Daoy (cell line): Measurements from ENCODE around the gene TRMU. TPM values are rescaled to one million over a fixed set of nuclear protein-coding genes. Genes with fewer than 3 reads are reported as not detected.
A peak's percentile ranks its signal among the peaks of the same experiment; 100 is the strongest.

Source experiments
- DNase-seq: peaks from one replicate; pipeline ENCODE4 v3.0.0-alpha.2; 2015; ENCODE audit warnings: low read depth
- total RNA-seq: library from RNA; depleted of rRNA; stranded (reverse); fragments of >200 nt; shearing (Covaris generic); gene quantifications from 2 replicates; pipeline ENCODE4 v1.2.3, GENCODE V29; 2014

The TRMU gene
- total RNA-seq, 1 experiment from 2014 or later = 60.4 TPM

DNA sequence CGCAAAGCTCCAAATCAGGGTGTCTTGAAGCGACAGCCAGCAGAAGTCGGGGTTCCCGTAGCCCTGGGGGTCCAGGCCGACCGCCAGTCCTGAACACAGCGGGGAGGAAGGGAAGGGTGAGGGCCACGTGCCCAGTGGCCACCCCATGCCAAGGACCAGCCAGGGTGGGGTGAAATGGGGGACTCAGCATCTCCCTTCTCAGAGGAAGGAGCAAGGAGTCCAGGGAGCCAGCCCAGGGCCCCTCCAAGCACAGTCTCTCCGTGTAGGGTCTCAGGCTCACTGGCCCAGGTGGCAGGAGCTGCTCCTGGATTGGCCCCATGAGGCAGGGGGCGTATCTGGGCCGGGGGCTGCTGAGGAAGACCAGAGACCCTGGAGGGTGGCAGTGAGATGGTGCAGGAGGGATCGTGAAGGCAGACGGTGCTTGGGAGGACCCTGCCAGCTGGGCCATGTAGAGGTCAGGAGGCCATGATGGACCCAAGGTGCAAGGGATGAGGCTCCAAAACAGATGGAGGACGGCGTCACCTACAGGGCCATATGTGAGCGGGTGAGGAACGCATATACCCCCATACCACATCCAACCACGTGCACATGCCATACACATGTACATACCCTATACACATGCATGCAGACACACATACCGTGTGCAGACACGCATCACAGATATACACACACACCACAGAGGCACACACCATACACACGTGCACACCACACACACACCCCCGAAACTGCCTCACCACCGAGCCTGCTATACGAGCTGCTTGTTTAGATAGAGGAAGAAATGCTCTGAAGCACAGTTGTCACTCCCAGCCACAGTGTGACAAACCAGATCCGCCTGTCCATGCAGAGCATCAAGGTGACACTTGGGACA is 34.4 kb downstream of the TRMU start:
- no peak for DNase-seq

DNA sequence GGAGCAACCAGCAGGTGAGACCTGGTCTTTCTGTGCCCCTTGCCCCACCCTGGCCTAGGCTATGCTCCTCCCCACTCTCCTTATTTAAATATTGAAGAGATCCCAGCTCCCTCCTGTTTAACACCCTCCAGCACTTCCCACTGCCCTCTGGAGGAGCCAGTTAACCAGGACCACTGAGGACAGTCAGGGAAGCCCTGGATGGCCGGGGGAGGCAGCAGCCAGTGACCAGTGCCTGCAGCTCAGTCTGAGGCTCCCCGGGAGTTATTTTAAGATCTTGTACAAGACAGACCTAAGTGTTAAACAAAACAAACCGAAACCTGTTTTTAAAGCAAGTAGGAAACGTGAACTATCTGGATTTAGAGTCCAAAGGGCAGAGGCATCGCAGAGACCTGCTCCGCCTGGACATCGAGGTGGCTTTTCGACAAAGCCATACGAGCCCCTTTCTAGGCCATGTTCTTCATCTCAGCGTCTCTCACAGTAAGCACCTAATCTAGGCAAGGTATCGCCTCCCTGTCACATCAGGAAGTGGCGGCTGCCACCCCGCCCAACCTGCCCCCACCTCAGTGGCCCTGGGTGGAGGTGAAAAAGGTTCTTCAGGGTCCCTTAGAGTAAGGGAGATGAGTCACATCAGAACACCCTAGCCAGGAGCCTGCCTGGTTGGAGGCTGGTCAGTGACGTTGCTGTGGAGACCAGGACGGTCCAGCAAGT is 35.2 kb downstream of the TRMU start:
- no peak for DNase-seq

DNA sequence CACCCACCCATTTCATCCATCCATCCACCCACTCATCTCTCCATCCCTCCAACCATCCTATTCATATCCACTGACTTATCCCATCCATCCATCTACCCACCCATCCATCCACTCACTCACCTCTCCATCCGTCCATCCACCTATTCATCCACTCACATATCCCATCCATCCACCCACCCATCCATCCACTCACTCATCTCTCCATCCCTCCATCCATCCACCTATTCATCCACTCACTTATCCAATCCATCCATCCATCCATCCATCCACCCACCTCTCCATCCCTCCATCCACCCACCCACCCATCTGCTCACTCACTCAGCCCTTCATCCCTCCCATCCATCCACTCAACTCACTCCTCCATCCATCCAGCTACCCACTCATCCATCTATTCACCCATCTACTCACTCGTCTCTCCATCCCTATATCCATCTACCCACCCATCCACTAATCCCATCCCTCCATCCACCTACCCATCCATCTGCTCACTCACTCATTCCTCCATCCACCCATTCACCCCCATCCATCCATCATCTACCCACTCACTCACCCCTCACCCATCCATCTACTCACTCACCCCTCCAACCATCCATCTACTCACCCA is 36.2 kb downstream of the TRMU start:
- DNase-seq = no peak

DNA sequence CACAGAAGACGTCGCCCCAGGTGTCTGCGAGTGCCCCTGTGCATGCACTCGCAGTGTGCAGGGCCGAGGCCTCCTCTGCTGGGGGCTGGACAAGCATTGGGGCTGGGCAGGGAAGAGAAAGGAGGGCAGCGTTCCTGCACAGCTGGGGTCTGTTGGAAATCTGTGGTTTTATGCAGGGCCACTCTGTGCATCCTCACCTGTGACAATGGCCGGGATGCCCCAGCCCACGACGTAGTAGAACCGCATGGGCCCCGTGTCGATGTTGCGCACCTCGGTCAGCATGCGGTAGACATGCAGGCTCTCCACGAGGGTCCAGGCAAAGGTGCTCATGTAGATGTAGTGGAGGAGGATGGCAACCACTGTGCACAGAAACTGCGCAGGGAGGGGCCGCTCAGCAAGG is 37.2 kb downstream of the TRMU start:
- no peak for DNase-seq

DNA sequence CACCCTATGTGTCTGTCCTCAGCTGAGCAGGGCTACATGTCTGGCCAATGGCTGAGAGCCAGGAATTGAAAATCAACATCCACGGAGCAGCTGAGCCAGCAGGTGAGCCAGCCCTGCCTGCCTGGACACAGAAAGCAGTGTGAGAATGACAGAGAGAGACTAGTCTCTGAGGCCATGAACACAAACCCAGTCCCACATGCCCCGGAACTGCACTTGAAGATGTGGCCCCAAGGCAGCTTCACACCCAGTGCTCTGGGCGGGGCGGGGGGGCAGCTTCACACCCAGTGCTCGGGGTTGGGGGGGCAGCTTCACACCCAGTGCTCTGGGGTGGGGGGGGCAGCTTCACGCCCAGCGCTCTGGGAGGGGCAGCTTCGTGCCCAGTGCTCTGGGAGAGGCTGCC is 37.6 kb downstream of the TRMU start:
- no peak for DNase-seq

DNA sequence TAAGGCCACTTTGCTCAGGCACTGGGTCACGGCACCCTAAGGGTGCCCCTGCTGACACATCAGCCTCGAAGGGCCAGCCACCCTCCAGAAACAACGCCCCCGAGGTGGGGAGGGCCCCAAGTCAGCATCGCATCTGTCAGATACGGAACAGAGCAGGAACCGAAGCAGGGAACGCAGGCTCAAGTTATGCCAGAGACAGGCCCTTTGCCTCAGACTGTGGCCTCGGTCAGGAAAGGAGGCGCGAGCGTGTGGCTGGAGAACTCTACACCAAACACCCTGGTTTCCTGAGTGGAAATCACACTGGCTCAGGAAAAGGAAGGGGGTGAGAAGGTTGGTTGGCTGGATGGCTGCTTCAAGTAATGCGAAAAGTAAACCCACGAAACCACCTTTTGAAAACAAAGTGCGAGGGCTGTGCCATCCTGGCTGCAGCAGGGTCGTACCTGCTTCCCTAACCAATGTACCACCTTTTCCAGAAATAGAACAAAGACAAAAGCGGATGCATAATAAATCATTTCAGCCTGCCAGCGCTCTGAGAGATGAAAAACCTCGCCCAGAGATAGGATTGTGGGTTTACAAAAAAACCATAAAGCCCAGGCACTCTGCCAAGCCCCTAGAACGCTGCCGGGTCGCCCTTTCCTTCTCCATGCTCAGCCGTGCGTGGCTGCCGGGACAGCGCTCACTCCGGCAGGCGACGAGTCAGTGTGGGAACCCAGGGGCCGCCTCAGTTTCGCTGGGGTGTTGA is 38.6 kb downstream of the TRMU start:
- peak; percentile 29 for DNase-seq

DNA sequence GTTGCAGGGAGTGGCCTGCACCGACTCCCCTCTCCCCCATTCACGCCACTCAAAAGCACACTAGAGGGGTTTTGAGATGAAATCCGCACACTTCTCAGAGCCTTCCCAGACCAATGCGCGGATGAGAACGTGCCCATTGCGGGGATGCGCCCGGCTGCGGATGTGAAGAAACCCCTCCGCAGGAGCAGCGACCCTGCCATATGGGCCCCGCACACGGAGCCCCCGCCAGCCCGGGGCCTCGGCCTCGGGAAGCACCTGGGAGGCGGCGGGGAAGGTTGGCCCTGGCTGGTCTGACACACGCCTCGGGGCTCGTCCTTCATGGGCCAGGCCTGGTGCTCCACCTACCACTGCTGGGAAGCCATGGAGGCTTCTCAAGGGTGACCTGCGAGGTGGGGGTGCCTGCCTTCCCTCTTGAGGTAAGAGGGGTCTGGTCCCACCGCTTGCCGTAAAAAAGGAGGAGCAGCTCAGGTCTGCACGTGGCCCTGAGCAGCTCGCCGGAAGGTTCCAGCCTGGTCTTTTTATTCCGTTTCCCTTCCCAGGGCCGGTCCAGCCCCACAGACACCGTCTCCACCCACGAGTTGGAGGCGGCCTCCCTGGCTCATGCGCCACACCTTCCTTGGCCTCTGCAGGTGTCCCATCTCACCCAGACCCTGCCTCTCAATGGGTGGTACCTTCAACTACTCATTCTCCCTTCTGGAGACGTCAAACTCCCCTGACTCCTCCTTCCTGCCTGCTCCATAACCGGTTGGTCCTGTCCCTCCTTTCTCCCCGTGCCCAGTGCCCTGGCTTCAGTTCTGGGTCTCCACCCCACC is 39.4 kb downstream of the TRMU start:
- DNase-seq = no peak

DNA sequence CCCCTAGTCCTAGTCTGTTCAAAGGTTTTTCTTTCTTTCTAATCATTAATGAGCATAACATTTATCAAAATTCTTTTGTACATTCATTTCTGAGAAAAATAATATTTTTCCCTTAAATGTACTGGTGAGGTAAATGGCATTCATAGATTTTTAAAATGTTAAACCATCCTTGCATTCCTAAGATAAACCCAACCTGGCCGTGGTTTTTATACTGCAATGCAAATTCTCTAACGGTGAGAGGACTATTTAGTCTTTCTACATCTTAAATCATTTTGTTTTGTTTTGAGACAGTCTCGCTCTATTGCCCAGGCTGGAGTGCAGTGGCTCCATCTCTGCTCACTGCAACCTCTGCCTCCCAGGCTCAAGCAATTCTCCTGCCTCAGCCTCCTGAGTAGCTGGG is 40.6 kb downstream of the TRMU start:
- no peak for DNase-seq

DNA sequence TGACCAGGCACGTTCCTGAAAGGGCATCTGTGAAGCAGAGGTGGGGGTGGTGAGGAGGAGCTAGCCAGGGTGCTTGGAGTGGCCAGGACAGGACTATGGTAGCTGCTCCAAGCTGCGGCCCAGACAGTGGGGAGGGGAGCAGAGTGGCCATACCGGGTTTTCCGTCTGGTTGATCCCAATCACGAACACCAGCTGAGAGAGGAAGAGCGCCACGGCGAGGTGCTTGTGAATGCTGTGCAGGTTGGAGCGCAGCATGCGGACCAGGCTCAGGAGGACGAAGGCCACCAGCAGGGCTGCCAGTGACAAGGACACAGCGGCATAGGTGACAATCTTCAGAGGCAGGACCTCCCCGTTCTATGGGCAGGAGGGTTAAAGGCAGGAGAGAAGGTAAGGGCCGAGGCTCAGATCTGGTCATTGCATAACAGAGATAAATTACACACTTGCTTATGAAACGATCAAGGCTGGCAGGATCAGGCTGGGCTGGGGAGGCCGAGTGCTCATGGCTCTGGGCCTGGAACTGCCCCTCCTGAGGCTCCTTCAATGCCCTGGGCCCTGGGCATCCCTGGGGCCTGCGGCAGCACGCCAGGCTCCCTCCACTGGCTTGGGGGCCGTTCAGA is 41.5 kb downstream of the TRMU start:
- DNase-seq = no peak

DNA sequence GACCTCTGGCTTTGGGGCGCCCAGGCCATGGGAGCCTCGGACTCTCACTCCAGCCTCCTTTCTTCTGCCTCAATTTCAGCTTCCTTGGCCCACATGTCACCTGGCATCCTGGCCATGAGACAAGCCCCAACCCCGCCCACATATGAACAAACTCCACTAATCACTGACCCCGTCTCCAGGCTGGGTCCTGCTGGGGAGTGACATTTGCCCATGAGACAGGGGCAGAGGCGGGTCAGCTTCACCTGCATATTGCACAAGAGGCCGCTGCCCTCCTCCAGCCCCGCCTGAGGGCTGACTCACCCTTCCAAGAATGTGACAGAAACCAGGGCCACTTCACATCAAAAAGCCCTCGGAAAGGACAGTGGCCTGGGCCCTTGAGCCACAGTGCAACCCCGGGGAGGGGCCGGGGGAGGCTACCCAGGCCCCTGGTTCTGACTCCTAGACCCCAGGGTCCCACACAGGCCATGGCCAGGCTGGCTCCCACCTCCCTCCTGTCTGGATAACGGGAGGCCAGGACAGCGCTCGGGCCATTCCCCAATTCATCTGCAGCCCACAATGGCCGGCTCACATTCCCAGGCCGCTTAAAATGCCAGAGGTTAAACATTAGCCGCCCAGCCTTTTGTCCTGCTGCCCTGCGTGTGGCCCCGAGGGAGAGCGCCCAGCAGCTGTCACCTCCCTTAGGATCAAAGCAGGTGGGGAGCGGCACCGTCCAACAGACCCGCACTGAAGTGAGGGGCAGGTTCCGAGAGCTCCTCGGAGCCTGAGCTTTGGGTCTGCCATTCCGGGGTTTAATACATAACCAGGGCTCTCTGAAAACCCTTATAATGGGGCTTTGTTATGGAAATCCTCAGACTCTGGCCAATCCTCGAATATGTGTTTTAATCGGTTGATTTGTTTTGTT is 42.3 kb downstream of the TRMU start:
- peak; percentile 25 for DNase-seq

DNA sequence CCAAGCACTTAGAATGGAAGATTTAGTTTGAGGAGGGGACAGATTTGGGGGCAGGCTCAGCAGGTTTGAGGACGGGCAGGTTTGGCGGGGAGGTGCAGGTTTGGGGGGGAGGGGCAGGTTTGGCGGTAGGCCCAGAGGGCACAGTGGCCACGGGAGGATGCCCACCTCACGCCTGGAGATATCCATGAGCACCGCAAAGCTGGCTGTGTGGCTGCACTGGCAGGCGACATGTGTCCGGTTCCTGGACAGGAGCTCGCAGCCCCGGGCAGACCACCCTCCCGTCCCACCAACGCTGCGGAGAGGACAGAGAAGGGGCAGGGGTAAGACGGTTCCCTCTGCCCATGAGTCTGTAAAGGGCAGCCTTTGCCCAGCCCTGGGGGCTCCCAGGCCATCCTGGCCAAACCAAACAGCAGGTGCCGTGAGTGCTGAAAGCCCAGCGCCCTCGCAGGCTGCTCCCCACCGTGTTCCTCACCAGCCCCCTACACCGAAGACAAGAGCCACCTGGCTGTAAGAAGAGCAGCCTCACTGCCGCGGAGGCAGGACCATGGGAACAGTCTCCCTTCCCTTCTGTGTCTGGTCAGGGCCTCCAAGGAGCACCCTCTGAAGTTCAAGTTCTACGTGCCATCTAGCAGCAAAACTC is 43.0 kb downstream of the TRMU start:
- no peak for DNase-seq

DNA sequence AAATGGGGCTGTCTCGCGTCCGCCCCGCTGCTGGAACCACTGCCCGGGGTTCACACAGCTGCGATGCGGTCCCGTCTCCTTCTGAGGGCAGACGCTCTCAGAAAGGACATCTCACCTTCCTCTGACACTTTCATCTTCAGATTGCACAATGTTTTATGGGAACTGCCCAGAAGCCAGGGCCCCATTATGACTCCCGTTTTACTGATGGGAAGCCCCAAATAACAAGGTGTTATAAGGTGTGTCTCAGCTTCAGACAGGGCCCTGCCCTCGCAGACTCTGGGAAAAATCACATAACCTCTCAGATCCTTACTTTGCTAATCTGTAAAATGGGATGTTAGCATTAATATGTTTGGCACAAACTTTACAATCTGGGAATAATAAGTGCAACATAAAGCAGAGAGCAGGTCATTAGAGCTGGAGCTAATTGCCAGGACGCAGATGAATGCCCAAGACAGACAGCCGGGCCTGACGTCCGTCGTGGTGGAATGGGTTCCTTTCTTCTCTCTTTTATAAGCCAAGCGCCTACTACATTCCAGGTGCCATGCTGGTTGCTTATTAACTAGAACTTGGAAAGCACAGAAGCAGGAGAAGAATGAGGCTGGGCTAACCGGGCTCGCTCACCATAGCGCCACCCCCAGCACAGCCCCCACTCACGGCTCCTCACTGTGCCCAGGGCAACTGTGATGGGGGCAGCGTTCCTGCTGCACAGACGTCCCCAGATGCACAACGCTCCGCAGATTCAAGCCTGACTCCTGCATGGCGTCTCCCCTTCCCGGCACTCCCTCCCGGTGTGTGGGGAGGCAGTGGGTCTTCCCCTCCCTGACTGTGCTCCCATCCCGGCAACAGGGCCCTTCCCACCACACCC is 43.8 kb downstream of the TRMU start:
- no peak for DNase-seq

DNA sequence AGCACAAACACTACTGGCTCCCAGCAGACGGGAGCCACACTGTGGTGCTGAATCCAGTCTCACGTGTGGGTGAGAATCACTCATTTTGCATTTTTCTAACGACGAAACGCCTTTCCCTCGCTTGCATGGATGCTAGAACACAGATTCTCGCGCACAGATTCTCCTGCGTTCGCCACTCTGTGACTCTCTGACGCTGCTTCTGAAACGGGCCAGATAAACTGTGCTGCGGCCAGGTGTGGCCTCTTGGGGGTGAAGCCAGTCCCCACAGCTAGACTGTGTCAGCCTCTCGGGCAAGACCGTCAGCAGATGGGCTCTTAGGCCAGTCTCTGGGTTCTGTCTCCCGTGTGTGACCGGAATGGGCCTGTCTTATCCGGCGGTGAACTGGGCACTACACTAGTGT is 44.6 kb downstream of the TRMU start:
- no peak for DNase-seq

DNA sequence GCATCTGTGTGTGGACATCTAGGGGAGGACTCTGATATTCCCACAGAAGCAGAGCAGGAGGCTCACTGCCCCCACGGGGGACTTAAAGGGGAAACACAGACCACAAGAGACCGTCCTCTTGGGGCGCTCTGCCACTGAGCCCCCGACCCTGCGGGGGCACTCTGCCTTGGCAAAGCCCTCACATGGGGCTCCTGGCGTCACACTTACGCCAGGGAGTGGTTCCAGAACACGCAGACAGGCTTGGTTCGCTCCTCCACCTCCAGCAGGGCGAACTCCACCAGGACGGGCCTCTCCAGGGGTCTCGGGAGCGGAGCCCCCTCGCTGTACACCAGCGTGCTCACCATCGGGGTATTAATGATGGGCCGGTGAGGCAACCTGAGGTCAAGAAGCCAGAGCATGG is 45.1 kb downstream of the TRMU start:
- DNase-seq = no peak

DNA sequence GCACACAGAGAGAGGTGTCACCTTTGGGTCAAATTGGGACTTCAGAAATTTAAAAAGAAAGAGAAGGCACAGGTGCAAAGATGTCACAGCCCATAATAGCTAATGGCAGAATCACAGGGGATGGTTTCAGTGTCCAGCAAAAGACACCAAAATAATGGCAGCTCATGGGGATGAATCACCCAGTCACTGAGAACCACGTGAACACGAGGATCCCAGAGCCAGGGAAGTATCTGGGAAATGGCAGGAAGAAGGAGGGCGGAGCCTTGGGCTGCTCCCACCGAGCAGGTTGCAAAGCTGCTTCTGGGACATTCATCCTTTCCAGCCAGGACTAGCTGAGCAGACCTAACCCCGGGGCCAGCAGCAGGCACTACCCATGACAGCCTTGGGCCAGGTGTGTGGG is 45.6 kb downstream of the TRMU start:
- peak; percentile 57 for DNase-seq

DNA sequence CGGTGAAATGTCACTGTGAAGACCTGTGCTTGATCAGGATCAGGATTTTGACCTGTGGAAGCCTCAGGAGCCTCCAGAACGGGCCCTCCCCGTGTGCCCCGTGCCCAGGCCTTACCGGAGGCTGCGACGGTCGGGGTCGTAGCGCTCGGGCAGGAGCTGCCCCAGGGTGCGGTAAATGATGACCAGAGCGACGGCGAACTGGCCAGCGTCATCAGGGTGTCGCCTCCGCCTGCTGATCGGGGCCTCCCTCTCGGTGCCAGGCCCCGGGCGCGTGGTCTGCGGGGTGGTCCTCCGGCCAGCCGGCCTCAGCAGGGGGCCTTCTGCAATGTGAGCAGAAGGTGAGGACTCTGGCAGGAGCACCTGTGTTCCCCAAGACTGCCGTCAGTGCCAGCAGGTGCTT is 46.2 kb downstream of the TRMU start:
- no peak for DNase-seq

DNA sequence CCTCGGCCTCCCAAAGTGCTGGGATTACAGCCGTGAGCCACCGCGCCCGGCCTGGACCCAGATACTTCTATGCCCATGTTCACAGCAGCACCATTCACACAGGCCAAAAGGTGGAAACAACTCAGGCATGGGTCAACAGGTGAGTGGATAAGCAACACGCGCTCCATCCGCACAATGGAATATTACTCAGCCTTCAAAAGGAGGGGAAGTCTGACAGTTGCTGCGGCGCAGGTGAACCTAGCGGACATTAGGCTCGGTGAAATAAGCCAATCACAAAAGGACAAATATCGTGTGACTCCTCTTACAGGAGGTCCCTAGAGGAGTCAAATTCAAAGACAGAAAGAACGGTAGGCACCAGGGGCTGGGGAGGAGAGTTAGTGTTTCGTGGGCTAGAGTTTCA is 47.0 kb downstream of the TRMU start:
- no peak for DNase-seq

DNA sequence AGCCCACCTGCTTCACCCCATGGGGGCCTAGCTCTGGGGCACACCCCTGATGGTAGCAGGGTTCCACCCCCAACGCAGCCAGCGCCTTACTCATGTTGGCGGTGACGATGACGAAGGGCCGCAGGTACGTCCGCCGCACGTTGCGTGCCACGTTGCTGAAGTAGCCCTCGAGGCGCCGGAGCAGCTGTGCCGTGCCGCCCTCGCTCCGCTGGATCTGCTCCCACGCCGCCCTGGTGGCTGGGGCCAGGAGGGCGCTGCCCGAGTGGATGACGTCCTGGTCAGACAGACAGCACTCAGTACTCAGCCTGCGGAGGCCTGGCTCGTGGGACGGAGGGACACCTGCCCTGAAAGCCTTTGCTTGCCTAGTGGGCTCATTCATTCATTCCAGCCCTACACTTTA is 50.8 kb downstream of the TRMU start:
- DNase-seq = no peak
